SU-DHL-6 (cell line): ENCODE results near the gene PPFIBP1.

Experiments
- EZH2phosphoT487 ChIP-seq: fragments of 200-600 bp; sonication (generic), shearing (Covaris generic); conservative IDR thresholded peaks from 2 replicates; pipeline ENCODE4 v1.6.1; 2018; ENCODE audit warnings: mild to moderate bottlenecking, antibody characterized with exemption, low read length, moderate library complexity, mixed read lengths
- TF ChIP-seq, protein P1 (sequence below): fragments of 200-600 bp; sonication (generic); IDR thresholded peaks from one replicate; pipeline ENCODE4 v1.5.1; 2017; ENCODE audit warnings: antibody characterized with exemption, mild to moderate bottlenecking, low read length, moderate library complexity; ENCODE audit not compliant: insufficient read depth, poor library complexity, severe bottlenecking

DNA sequence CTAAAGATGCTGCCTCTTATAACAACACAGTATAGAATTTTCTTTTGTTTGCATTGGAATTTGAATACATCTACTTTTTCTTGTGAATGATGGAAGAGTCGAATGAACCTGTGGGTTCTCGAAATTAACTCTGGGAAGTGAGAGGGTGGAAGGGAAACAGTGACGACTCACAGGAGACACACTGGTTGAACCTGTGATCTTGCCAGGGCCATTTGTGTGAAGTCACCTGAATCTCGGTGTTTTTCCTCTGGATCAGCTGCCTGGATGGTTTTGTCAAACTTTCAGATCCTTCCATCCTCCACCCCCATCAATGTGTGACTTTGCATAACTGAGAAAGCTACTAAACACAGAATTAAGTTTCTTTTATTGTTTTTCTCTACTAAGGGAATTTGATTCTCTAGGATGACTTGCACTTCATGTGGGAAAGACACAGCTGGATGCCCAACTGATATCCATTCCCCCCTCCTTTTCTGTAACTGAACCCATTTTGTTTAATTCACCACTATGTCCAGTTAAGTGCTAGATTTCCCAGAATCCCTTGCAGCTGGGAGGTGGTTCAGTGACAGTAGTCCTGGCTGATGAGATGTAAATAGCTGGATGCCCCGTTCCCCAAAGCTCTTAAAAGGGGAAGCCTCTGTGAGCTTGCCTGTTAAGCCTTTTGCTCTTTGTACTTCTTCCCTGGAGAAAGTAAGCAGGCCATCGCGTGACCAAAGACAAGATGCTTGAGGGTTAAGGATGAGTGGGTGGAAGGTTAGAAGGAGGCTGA, 6.3 kb downstream of the PPFIBP1 start:
- TF ChIP-seq, protein P1, sequence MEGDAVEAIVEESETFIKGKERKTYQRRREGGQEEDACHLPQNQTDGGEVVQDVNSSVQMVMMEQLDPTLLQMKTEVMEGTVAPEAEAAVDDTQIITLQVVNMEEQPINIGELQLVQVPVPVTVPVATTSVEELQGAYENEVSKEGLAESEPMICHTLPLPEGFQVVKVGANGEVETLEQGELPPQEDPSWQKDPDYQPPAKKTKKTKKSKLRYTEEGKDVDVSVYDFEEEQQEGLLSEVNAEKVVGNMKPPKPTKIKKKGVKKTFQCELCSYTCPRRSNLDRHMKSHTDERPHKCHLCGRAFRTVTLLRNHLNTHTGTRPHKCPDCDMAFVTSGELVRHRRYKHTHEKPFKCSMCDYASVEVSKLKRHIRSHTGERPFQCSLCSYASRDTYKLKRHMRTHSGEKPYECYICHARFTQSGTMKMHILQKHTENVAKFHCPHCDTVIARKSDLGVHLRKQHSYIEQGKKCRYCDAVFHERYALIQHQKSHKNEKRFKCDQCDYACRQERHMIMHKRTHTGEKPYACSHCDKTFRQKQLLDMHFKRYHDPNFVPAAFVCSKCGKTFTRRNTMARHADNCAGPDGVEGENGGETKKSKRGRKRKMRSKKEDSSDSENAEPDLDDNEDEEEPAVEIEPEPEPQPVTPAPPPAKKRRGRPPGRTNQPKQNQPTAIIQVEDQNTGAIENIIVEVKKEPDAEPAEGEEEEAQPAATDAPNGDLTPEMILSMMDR: no peak
- TF ChIP-seq EZH2phosphoT487: no peak
